HEK293T (cell line): Measurements from ENCODE around the gene PPP3R1.

Source experiments
- BHLHE40 ChIP-seq: fragments of 450-650 bp; IDR thresholded peaks from 2 replicates; pipeline ENCODE4 v1.6.1; 2016; ENCODE audit warnings: mild to moderate bottlenecking, moderate library complexity, borderline replicate concordance
- ELF4 ChIP-seq: fragments of 450-650 bp; IDR thresholded peaks from 2 replicates; pipeline ENCODE4 v1.6.1; 2017; ENCODE audit warnings: antibody characterized with exemption
- FOXA1 ChIP-seq: fragments of 450-650 bp; IDR thresholded peaks from 2 replicates; pipeline ENCODE4 v1.6.1; 2016; ENCODE audit warnings: mild to moderate bottlenecking
- FOXM1 ChIP-seq: fragments of 450-650 bp; IDR thresholded peaks from 2 replicates; pipeline ENCODE4 v1.6.1; 2017; ENCODE audit warnings: mild to moderate bottlenecking, borderline replicate concordance
- NFRKB ChIP-seq: fragments of 450-650 bp; IDR thresholded peaks from 2 replicates; pipeline ENCODE4 v1.6.1; 2016; ENCODE audit warnings: mild to moderate bottlenecking, moderate library complexity
- SP1 ChIP-seq: fragments of 450-650 bp; IDR thresholded peaks from 2 replicates; pipeline ENCODE4 v1.6.1; 2017
- TARDBP ChIP-seq: fragments of 450-650 bp; IDR thresholded peaks from 2 replicates; pipeline ENCODE4 v1.6.1; 2016

DNA sequence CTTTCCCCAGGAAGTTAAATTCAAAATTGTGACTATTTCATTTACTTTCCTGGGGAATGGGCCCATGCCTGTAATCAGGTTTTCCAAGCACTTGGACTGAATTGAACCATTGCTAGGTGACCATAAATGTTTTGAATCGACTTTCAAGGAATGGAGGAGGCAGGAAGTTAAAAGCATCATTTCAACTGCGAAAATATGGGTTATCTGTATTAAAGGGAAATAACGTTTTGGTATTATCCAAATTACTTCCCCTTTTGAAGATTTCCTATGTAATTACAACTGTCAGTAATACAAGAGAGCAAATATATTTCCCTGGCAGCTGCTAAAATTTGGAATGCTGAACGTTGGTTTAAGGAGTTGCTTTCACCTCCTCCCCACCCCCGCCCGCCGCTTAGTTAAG, 75.7 kb downstream of the PPP3R1 start:
- TF ChIP-seq BHLHE40 (no peak), NFRKB (no peak), FOXM1 (no peak), FOXA1 (no peak), SP1 (no peak), TARDBP (no peak), ELF4 (no peak)
